Caco-2 (cell line): ENCODE data around the gene SDC1. TPM values are rescaled to one million over a fixed set of nuclear protein-coding genes. Genes with fewer than 3 reads are reported as not detected.

Source experiments
- BruUV-seq: library from RNA; stranded (reverse); fragments of 400-500 nt; replicated peaks from 2 replicates; lab custom pipeline; 2021; lab: Mats Ljungman, UMichigan
- CTCF ChIA-PET: fragments of 300-600 bp; sonication (Branson Sonifier 250); formaldehyde crosslinking; loops from one replicate; lab custom pipeline; 2022; ENCODE audit warnings: antibody characterized with exemption; lab: Charles Lee
- POLR2A ChIA-PET: fragments of 300-600 bp; sonication (Branson Sonifier 250); formaldehyde crosslinking; loops from one replicate; lab custom pipeline; 2022; ENCODE audit warnings: antibody characterized with exemption; lab: Charles Lee
- DNase-seq, 2 experiments: peaks; one replicate each; pipeline versions ENCODE4 v3.0.0 to v3.0.0-alpha.2; 2020 to 2022
- H3K27me3 ChIP-seq: replicated peaks from 2 replicates; pipeline ENCODE4 v1.6.0; 2011; ENCODE audit warnings: low read length; ENCODE audit not compliant: control insufficient read depth, insufficient read depth
- H3K36me3 ChIP-seq: 2 replicates; pipeline ENCODE4 v1.5.1; 2011; ENCODE audit warnings: low read length; ENCODE audit not compliant: control insufficient read depth, insufficient read depth
- H3K4me1 ChIP-seq: fragments of 250-450 bp; sonication (Bioruptor Pico); 2 replicates; pipeline ENCODE4 v1.5.1; 2020; ENCODE audit warnings: mild to moderate bottlenecking
- H3K4me3 ChIP-seq: 2 replicates; pipeline ENCODE4 v1.5.1; 2011; ENCODE audit warnings: low read depth, mild to moderate bottlenecking, control low read depth, low read length
- H3K9me3 ChIP-seq: fragments of 250-450 bp; sonication (Bioruptor Pico); 2 replicates; pipeline ENCODE4 v1.5.1; 2020; ENCODE audit warnings: mild to moderate bottlenecking, moderate library complexity
- H3K27ac Mint-ChIP-seq: one replicate; pipeline ENCODE4 v1.8.0; 2022; ENCODE audit warnings: mixed read lengths; ENCODE audit not compliant: unreplicated experiment
- H3K27me3 Mint-ChIP-seq: one replicate; pipeline ENCODE4 v1.8.0; 2022; ENCODE audit warnings: mixed read lengths; ENCODE audit not compliant: insufficient read depth, unreplicated experiment
- H3K36me3 Mint-ChIP-seq: one replicate; pipeline ENCODE4 v1.8.0; 2022; ENCODE audit warnings: mild to moderate bottlenecking, mixed read lengths; ENCODE audit not compliant: insufficient read depth, unreplicated experiment
- H3K4me1 Mint-ChIP-seq: one replicate; pipeline ENCODE4 v1.8.0; 2022; ENCODE audit warnings: low read depth, mixed read lengths; ENCODE audit not compliant: unreplicated experiment
- H3K4me3 Mint-ChIP-seq: one replicate; pipeline ENCODE4 v1.8.0; 2022; ENCODE audit warnings: mild to moderate bottlenecking, moderate library complexity, mixed read lengths; ENCODE audit not compliant: unreplicated experiment
- H3K9me3 Mint-ChIP-seq: one replicate; pipeline ENCODE4 v1.8.0; 2022; ENCODE audit warnings: mixed read lengths; ENCODE audit not compliant: unreplicated experiment
- intact Hi-C: fragments of 100-400 bp; cut with micrococcal nuclease; formaldehyde crosslinking; loops from one replicate; pipeline ENCODE4 v1.10.0; 2022; ENCODE audit not compliant: unreplicated experiment
- total RNA-seq: library from RNA; stranded (reverse); gene quantifications from 2 replicates; pipeline ENCODE4 v1.2.3, GENCODE V29; 2022
- TF ChIP-seq, protein P1 (sequence below), 2 experiments: fragments of 200-600 bp in 1 of 2; IDR thresholded peaks; 1 replicate in 1 of 2; 2 replicates in 1 of 2; pipeline versions ENCODE4 v1.5.1 to v1.8.0; 2011 to 2022; ENCODE audit warnings: antibody characterized with exemption in 1 of 2, control low read depth in 1 of 2, inconsistent platforms in 1 of 2, low read depth in 1 of 2, low read length in 1 of 2, mild to moderate bottlenecking in 1 of 2, moderate library complexity in 1 of 2; ENCODE audit not compliant: insufficient read depth in 1 of 2, severe bottlenecking in 1 of 2, unreplicated experiment in 1 of 2

Gene SDC1
- total RNA-seq, 1 experiment from 2014 or later: 24.3 TPM

DNA sequence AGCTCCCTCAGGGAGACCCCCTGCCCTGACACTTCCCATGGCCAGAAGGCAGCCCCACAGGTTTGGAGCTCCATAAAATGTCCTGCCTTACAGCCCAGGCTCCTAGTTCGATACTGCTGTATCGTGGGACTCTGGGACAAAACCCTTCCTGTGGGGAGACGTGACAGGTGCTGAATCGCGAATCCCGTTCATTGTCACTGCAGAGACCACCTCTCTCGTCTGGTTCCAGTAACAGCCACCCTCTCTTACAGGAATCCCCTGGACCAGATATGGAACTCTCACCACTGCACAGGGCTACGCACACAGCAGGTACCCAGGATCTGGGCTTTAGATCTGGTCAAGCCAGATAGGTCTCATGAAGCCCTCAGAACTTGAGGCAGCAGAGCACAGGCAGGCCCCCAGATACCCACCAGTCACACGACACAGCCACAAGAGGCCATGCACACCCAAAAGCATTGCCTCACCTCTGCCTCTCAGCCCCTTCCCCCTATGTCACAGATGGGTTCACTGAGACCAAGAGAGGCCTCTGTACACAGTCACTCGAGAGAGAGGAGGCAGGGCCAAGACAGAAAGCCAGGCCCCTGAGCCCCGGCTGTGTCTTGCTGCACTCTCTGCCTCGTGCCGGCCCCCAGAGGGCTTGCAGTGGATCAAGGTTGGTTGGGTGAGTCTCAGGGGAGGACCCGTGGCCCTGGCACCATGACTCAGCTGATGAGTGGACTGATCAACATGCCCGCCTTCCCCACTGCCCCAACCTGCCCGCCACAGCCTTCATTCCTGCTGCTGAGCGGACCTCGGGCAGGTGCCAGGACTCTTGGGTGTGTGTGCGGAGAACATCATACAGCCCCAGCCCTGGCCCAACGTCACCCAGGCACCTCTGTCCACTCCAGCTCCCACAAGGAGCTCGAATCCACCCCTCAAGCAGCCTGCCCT is 7.6 kb downstream of the SDC1 start:
- TF ChIP-seq, protein P1, sequence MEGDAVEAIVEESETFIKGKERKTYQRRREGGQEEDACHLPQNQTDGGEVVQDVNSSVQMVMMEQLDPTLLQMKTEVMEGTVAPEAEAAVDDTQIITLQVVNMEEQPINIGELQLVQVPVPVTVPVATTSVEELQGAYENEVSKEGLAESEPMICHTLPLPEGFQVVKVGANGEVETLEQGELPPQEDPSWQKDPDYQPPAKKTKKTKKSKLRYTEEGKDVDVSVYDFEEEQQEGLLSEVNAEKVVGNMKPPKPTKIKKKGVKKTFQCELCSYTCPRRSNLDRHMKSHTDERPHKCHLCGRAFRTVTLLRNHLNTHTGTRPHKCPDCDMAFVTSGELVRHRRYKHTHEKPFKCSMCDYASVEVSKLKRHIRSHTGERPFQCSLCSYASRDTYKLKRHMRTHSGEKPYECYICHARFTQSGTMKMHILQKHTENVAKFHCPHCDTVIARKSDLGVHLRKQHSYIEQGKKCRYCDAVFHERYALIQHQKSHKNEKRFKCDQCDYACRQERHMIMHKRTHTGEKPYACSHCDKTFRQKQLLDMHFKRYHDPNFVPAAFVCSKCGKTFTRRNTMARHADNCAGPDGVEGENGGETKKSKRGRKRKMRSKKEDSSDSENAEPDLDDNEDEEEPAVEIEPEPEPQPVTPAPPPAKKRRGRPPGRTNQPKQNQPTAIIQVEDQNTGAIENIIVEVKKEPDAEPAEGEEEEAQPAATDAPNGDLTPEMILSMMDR (IDR thresholded peaks at IDR 0.05; ENCODE audit: insufficient read depth in 1 of 2, low read depth in 1 of 2, low read length in 1 of 2, severe bottlenecking in 1 of 2, unreplicated experiment in 1 of 2): no peak
- Mint-ChIP-seq H3K9me3 (no peaks in the 10 kb centered on the region), H3K36me3 (peaks cover 5% of the 10 kb centered on the region), H3K27ac (no peak overlapping the region), H3K4me1 (peaks cover 30% of the 10 kb centered on the region), H3K27me3 (no peaks in the 10 kb centered on the region), H3K4me3 (no peak overlapping the region)
- Histone ChIP-seq H3K36me3 (no peaks in the 10 kb centered on the region), H3K27me3 (no peaks in the 10 kb centered on the region), H3K9me3 (no peaks in the 10 kb centered on the region), H3K4me3 (no peak overlapping the region), H3K4me1 (peaks cover 46% of the 10 kb centered on the region)
- CTCF ChIA-PET: interaction anchor here (0.6 kb wide), 1 partner anchor 27 kb away, joined by 3 read pairs; no protein-coding TSS in a partner anchor
- intact Hi-C loops: no loop called here
- BruUV-seq: no TSS peak
- DNase-seq: no peak
- POLR2A ChIA-PET: no interaction called here

DNA sequence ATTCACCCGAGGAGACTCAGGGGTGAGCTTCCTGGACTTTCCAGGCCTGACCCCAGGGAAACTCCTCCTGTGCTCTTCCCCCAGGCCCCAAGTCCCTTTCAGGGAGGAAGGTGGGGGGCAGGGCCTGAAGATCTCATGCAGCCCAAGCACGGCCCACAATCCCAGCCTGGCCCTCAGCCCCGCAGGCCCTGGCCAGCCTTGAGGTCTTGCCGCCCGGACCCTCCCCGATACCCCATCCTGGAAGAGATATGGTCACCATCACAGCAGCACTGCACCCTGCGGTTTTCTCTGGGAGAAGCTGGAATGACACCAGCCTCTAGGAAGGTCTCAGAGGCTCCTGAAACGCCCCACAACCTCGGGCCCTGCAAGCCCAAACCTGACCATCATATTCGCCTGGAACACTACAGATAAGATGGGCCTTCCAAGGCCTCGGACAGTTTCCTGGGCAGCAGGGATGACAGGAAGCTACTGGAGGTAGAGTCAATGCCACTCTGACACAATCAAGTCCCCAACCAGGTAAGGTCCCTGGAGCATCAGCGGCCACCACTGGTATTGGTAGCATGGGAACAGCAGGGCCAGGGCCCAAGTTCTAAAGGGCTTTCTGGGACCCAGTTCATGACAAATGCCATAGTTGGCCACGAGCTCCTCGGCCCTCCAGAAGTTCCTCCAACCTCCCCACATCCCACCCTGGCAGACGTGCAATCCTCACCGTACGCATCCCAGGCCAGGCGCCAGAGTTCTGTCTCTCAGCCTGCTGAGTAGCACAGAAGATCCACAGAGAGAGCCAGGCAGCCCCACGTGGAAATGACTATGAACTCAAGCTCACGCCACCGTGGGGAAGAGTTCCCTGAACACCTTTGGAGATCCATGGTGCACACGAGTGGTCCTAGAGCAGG is 8.6 kb downstream of the SDC1 start:
- Mint-ChIP-seq H3K9me3 (no peaks in the 10 kb centered on the region), H3K27me3 (no peaks in the 10 kb centered on the region), H3K36me3 (no peaks in the 10 kb centered on the region), H3K4me1 (peaks cover 21% of the 10 kb centered on the region), H3K4me3 (no peak overlapping the region), H3K27ac (no peak overlapping the region)
- Histone ChIP-seq H3K9me3 (no peaks in the 10 kb centered on the region), H3K4me1 (peaks cover 41% of the 10 kb centered on the region), H3K27me3 (no peaks in the 10 kb centered on the region), H3K4me3 (no peak overlapping the region), H3K36me3 (no peaks in the 10 kb centered on the region)
- no peak for DNase-seq
- POLR2A ChIA-PET: no interaction called here
- TF ChIP-seq, protein P1 (IDR thresholded peaks at IDR 0.05; ENCODE audit: insufficient read depth in 1 of 2, low read depth in 1 of 2, low read length in 1 of 2, severe bottlenecking in 1 of 2, unreplicated experiment in 1 of 2): no peak
- CTCF ChIA-PET: interaction anchor here (0.6 kb wide), 1 partner anchor 28 kb away, joined by 3 read pairs; no protein-coding TSS in a partner anchor
- no TSS peak for BruUV-seq
- intact Hi-C loops: no loop called here
